PFSK-1 (cell line): Measurements from ENCODE around the gene TBC1D25.

Experiments used
- POLR2AphosphoS5 ChIP-seq: IDR thresholded peaks from 2 replicates; pipeline ENCODE4 v1.6.1; 2012; ENCODE audit warnings: low read depth, mild to moderate bottlenecking, control low read depth, low read length, moderate library complexity
- TAF1 ChIP-seq: IDR thresholded peaks from 2 replicates; pipeline ENCODE4 v1.6.1; 2012; ENCODE audit warnings: low read length, control low read depth, borderline replicate concordance; ENCODE audit not compliant: insufficient read depth
- TF ChIP-seq, protein P1 (sequence below), 2 experiments: IDR thresholded peaks; 2 replicates each; pipeline versions ENCODE4 v1.6.1 to v1.8.0; 2011 to 2012; ENCODE audit warnings: low read depth in 2 of 2, low read length in 2 of 2, control low read depth in 1 of 2, inconsistent platforms in 1 of 2, mild to moderate bottlenecking in 1 of 2, moderate library complexity in 1 of 2; ENCODE audit not compliant: insufficient read depth in 1 of 2

DNA sequence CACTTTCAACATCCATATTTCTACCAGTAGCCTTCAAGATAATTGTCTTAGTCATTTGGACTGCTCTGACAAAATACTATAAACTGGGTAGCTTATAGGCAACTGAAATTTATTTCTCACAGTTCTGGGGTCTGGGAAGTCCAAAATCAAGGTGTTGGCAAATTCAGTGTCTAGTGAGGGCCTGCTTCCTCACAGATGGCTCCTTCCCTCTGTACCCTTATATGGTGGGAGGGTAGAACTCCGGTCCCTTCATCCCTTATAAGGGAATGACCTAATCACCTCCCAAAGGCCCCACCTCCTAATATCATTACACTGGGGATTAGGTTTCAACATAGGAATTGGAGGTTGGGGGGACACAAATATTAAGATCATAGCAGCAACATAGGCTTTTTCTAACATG is 7.4 kb upstream of the TBC1D25 start:
- TF ChIP-seq TAF1 (no peak), POLR2AphosphoS5 (no peak)
- TF ChIP-seq, protein P1, sequence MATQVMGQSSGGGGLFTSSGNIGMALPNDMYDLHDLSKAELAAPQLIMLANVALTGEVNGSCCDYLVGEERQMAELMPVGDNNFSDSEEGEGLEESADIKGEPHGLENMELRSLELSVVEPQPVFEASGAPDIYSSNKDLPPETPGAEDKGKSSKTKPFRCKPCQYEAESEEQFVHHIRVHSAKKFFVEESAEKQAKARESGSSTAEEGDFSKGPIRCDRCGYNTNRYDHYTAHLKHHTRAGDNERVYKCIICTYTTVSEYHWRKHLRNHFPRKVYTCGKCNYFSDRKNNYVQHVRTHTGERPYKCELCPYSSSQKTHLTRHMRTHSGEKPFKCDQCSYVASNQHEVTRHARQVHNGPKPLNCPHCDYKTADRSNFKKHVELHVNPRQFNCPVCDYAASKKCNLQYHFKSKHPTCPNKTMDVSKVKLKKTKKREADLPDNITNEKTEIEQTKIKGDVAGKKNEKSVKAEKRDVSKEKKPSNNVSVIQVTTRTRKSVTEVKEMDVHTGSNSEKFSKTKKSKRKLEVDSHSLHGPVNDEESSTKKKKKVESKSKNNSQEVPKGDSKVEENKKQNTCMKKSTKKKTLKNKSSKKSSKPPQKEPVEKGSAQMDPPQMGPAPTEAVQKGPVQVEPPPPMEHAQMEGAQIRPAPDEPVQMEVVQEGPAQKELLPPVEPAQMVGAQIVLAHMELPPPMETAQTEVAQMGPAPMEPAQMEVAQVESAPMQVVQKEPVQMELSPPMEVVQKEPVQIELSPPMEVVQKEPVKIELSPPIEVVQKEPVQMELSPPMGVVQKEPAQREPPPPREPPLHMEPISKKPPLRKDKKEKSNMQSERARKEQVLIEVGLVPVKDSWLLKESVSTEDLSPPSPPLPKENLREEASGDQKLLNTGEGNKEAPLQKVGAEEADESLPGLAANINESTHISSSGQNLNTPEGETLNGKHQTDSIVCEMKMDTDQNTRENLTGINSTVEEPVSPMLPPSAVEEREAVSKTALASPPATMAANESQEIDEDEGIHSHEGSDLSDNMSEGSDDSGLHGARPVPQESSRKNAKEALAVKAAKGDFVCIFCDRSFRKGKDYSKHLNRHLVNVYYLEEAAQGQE (IDR thresholded peaks at IDR 0.05; ENCODE audit: insufficient read depth in 1 of 2, low read depth in 2 of 2, low read length in 2 of 2), result no peak
